DND-41 (cell line): Measurements from ENCODE around the gene INPP5K.

Source experiments
- EZH2 ChIP-seq: IDR thresholded peaks from 3 replicates; pipeline ENCODE4 v1.6.1; 2012; ENCODE audit warnings: borderline replicate concordance, low read depth, mild to moderate bottlenecking, moderate library complexity, low read length, inconsistent platforms; ENCODE audit not compliant: severe bottlenecking
- TF ChIP-seq, protein P1 (sequence below): IDR thresholded peaks from 2 replicates; pipeline ENCODE4 v1.5.1; 2012; ENCODE audit warnings: borderline replicate concordance, low read length, moderate library complexity, mild to moderate bottlenecking; ENCODE audit not compliant: poor library complexity, severe bottlenecking; ENCODE audit errors: extremely low read depth

DNA sequence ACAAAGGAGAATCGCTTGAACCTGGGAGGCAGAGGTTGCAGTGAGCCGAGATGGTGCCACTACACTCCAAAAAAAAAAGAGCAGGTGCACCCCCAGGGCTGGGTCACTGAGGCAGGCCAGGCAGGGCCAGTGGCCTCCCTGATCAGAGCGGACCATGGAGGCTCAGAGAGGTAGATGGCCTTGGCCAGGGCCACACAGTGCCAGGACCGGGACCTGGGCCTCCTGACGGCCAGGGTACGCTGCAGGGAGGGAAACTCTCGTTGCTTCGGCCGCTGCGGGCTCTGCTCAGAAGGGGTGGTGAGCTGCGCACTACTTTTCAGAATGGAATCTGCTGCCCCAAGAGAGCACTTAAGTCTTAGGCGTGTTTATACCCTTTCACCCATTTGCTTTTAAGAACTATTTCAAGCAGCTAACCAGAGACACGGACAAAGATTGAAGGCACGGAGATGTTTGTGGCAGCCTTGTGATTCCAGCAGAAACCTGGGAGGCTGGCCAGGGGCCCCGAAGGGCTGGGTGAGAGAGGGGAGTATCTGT, 41.0 kb downstream of the INPP5K start:
- no peak for TF ChIP-seq EZH2
- TF ChIP-seq, protein P1, sequence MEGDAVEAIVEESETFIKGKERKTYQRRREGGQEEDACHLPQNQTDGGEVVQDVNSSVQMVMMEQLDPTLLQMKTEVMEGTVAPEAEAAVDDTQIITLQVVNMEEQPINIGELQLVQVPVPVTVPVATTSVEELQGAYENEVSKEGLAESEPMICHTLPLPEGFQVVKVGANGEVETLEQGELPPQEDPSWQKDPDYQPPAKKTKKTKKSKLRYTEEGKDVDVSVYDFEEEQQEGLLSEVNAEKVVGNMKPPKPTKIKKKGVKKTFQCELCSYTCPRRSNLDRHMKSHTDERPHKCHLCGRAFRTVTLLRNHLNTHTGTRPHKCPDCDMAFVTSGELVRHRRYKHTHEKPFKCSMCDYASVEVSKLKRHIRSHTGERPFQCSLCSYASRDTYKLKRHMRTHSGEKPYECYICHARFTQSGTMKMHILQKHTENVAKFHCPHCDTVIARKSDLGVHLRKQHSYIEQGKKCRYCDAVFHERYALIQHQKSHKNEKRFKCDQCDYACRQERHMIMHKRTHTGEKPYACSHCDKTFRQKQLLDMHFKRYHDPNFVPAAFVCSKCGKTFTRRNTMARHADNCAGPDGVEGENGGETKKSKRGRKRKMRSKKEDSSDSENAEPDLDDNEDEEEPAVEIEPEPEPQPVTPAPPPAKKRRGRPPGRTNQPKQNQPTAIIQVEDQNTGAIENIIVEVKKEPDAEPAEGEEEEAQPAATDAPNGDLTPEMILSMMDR: no peak
